ENCODE data around the gene CLMN. TPM values are rescaled to one million over a fixed set of nuclear protein-coding genes. Genes with fewer than 3 reads are reported as not detected.

Gene CLMN
- total RNA-seq, 2 donors from 2014 or later, result 3.4 to 4.0 TPM

GRCh38 chr14:95311752-95312151 lies 8.0 kb downstream of the CLMN start:
- TF ChIP-seq CTCF (IDR thresholded peaks at IDR 0.05), result no peak
- Histone ChIP-seq H3K9me3 (no peaks in the 10 kb centered on the region), H3K4me1 (peaks cover 0 to 41% of the 10 kb centered on the region in 2 donors)

GRCh38 chr14:95310635-95311380 lies 8.9 kb downstream of the CLMN start:
- Histone ChIP-seq H3K27me3 (no peaks in the 10 kb centered on the region), H3K9me3 (no peaks in the 10 kb centered on the region), H3K27ac (no peak overlapping the region), H3K4me1 (peaks cover 0 to 41% of the 10 kb centered on the region in 2 donors), H3K36me3 (no peaks in the 10 kb centered on the region), H3K4me3 (no peak overlapping the region)
- no peak for DNase-seq (ENCODE audit: low spot score)
- TF ChIP-seq CTCF (IDR thresholded peaks at IDR 0.05), result no peak

More at GRCh38 chr14:95311752-95312151, 8.0 kb downstream of the CLMN start:
- Histone ChIP-seq H3K27ac (peak overlapping the region; percentile 17 to 55), H3K36me3 (no peaks in the 10 kb centered on the region), H3K27me3 (no peaks in the 10 kb centered on the region), H3K4me3 (no peak overlapping the region)
- DNase-seq (ENCODE audit: low spot score), result no peak

- Histone ChIP-seq H3K36me3 (no peaks in the 10 kb centered on the region), H3K9me3 (no peaks in the 10 kb centered on the region), H3K27me3 (no peaks in the 10 kb centered on the region), H3K27ac (no peak overlapping the region), H3K4me3 (no peak overlapping the region), H3K4me1 (peaks cover 0 to 31% of the 10 kb centered on the region in 2 donors)
- no peak for TF ChIP-seq CTCF (IDR thresholded peaks at IDR 0.05)
- DNase-seq (ENCODE audit: low spot score), result no peak
Measured at GRCh38 chr14:95309261-95310051, 10.3 kb downstream of the CLMN start.

- Histone ChIP-seq H3K27ac (peak overlapping the region in 1 of 2 donors; percentile 33), H3K36me3 (no peaks in the 10 kb centered on the region), H3K4me3 (no peak overlapping the region), H3K4me1 (peaks cover 0 to 28% of the 10 kb centered on the region in 2 donors), H3K9me3 (no peaks in the 10 kb centered on the region), H3K27me3 (no peaks in the 10 kb centered on the region)
- TF ChIP-seq CTCF (IDR thresholded peaks at IDR 0.05), result no peak
- no peak for DNase-seq (ENCODE audit: low spot score)
Measured at GRCh38 chr14:95308073-95308472, 11.6 kb downstream of the CLMN start.

GRCh38 chr14:95307402-95308041 lies 12.2 kb downstream of the CLMN start:
- Histone ChIP-seq H3K9me3 (no peaks in the 10 kb centered on the region), H3K4me1 (peaks cover 0 to 28% of the 10 kb centered on the region in 2 donors), H3K36me3 (no peaks in the 10 kb centered on the region), H3K27ac (peak overlapping the region in 1 of 2 donors; percentile 45), H3K27me3 (no peaks in the 10 kb centered on the region), H3K4me3 (no peak overlapping the region)
- DNase-seq (ENCODE audit: low spot score), result no peak
- TF ChIP-seq CTCF (IDR thresholded peaks at IDR 0.05), result no peak

Data from right atrium auricular region (tissue), 2 donors.